ENCODE results near the gene KPNB1. TPM values are rescaled to one million over a fixed set of nuclear protein-coding genes. Genes with fewer than 3 reads are reported as not detected.
A peak's percentile ranks its signal among the peaks of the same experiment; 100 is the strongest.

Gene KPNB1
- total RNA-seq, 2 donors from 2014 or later: 452 to 500 TPM

DNA sequence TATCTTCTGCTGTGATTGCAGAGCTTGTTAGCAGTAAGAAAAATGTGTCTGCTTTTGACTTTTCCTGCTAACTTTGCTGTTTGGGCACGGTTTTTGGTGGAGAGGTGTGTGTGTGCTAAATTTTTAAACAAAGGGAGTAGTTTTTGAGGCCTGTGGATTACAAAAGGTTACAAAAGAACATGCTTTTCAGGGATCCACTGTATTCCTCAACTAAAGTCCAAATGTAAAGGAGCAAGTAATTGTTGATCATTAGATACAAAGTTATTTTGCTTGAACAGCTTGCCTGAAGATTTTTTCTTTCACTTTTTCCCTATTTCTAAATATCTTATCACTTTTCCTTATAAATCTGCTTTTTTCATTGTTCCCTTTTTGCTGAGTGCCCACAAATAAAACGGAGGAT lies 2.0 kb downstream of the KPNB1 start:
- Mint-ChIP-seq H3K4me3 (peak overlapping the region; percentile 88), H3K27ac (peak overlapping the region; percentile 82), H3K4me1 (peaks cover 24% of the 10 kb centered on the region), H3K9me3 (no peaks in the 10 kb centered on the region), H3K27me3 (ENCODE audit: insufficient read depth) (no peaks in the 10 kb centered on the region), H3K36me3 (ENCODE audit: low read depth) (peaks cover 53% of the 10 kb centered on the region)
- TF ChIP-seq, protein P1, sequence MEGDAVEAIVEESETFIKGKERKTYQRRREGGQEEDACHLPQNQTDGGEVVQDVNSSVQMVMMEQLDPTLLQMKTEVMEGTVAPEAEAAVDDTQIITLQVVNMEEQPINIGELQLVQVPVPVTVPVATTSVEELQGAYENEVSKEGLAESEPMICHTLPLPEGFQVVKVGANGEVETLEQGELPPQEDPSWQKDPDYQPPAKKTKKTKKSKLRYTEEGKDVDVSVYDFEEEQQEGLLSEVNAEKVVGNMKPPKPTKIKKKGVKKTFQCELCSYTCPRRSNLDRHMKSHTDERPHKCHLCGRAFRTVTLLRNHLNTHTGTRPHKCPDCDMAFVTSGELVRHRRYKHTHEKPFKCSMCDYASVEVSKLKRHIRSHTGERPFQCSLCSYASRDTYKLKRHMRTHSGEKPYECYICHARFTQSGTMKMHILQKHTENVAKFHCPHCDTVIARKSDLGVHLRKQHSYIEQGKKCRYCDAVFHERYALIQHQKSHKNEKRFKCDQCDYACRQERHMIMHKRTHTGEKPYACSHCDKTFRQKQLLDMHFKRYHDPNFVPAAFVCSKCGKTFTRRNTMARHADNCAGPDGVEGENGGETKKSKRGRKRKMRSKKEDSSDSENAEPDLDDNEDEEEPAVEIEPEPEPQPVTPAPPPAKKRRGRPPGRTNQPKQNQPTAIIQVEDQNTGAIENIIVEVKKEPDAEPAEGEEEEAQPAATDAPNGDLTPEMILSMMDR (conservative IDR thresholded peaks at IDR 0.05): no peak
- H3K27ac ChIP-seq (ENCODE audit: low read depth, low read length): no peak overlapping the region
- WGBS, 2 experiments (ENCODE audit: insufficient coverage in 1 of 2, insufficient read length in 1 of 2): 88 to 100% methylated on average over 1 to 2 of the region's 2 CpGs
- H3K4me1 ChIP-seq (ENCODE audit: control insufficient read depth, insufficient read depth, low read length): peaks cover 8% of the 10 kb centered on the region
- DNase-seq: no peak
- H3K36me3 ChIP-seq (ENCODE audit: control insufficient read depth, insufficient read depth, low read length): peaks cover 53% of the 10 kb centered on the region
- no peaks in the 10 kb centered on the region for H3K9me3 ChIP-seq (ENCODE audit: control insufficient read depth, low read length)
- H3K4me3 ChIP-seq (ENCODE audit: low read length): peak overlapping the region; percentile 99
- no peak overlapping the region for H3K9ac ChIP-seq (ENCODE audit: extremely low read depth, low read length, poor library complexity, severe bottlenecking)
- H3K27me3 ChIP-seq (ENCODE audit: control insufficient read depth, insufficient read depth, low read length, poor library complexity, severe bottlenecking): no peaks in the 10 kb centered on the region

DNA sequence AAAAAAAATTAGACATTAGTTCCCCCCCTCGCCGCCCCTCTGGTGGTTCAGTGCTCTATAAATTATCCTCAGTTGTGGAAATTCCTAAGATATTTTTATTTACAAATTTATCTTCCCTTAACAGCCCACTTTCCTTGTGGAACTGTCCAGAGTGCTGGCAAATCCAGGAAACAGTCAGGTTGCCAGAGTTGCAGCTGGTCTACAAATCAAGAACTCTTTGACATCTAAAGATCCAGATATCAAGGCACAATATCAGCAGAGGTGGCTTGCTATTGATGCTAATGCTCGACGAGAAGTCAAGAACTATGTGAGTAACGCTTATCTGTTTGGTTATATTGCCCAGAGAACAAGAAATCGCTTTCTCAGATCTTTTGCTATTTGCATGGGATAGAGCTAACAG lies 2.9 kb downstream of the KPNB1 start:
- Mint-ChIP-seq H3K9me3 (no peaks in the 10 kb centered on the region), H3K27me3 (ENCODE audit: insufficient read depth) (no peaks in the 10 kb centered on the region), H3K36me3 (ENCODE audit: low read depth) (peaks cover 62% of the 10 kb centered on the region), H3K27ac (peak overlapping the region; percentile 74), H3K4me3 (peak overlapping the region; percentile 88), H3K4me1 (peaks cover 24% of the 10 kb centered on the region)
- 90 to 94% methylated on average over 4 to 6 of the region's 6 CpGs for WGBS, 2 experiments (ENCODE audit: insufficient coverage in 1 of 2, insufficient read length in 1 of 2)
- DNase-seq: peak; percentile 64
- no peak overlapping the region for H3K9ac ChIP-seq (ENCODE audit: extremely low read depth, low read length, poor library complexity, severe bottlenecking)
- TF ChIP-seq, protein P1 (conservative IDR thresholded peaks at IDR 0.05): no peak
- H3K9me3 ChIP-seq (ENCODE audit: control insufficient read depth, low read length): no peaks in the 10 kb centered on the region
- peaks cover 62% of the 10 kb centered on the region for H3K36me3 ChIP-seq (ENCODE audit: control insufficient read depth, insufficient read depth, low read length)
- no peak overlapping the region for H3K27ac ChIP-seq (ENCODE audit: low read depth, low read length)
- H3K4me1 ChIP-seq (ENCODE audit: control insufficient read depth, insufficient read depth, low read length): peaks cover 8% of the 10 kb centered on the region
- no peaks in the 10 kb centered on the region for H3K27me3 ChIP-seq (ENCODE audit: control insufficient read depth, insufficient read depth, low read length, poor library complexity, severe bottlenecking)
- peak overlapping the region; percentile 99 for H3K4me3 ChIP-seq (ENCODE audit: low read length)

DNA sequence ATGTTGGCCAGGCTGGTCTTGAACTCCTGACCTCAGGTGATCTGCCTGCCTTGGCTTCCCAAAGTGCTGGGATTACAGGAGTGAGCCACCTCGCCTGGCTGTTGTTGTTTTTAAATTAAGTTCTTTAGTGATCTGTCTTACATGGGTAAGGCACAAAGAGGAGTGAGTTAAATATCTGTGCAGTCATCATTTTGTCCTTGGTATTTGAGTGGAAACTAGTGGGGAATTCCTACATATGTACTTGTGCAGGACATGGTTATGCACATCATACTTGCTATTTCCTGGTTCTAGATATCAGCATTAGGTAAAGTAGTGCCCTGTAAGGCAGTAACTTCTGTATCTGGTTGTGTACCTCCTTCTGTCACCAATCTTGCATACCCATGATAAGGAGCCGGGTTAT lies 3.7 kb downstream of the KPNB1 start:
- H3K9ac ChIP-seq (ENCODE audit: extremely low read depth, low read length, poor library complexity, severe bottlenecking): no peak overlapping the region
- WGBS, 2 experiments (ENCODE audit: insufficient coverage in 1 of 2, insufficient read length in 1 of 2): 67% methylated on average over 2 of the region's 2 CpGs; no CpG with 5 or more reads in 1 of the 2 experiments
- no peaks in the 10 kb centered on the region for H3K27me3 Mint-ChIP-seq (ENCODE audit: insufficient read depth)
- H3K9me3 ChIP-seq (ENCODE audit: control insufficient read depth, low read length): no peaks in the 10 kb centered on the region
- H3K36me3 ChIP-seq (ENCODE audit: control insufficient read depth, insufficient read depth, low read length): peaks cover 71% of the 10 kb centered on the region
- peaks cover 8% of the 10 kb centered on the region for H3K4me1 ChIP-seq (ENCODE audit: control insufficient read depth, insufficient read depth, low read length)
- no peaks in the 10 kb centered on the region for H3K27me3 ChIP-seq (ENCODE audit: control insufficient read depth, insufficient read depth, low read length, poor library complexity, severe bottlenecking)
- peaks cover 69% of the 10 kb centered on the region for H3K36me3 Mint-ChIP-seq (ENCODE audit: low read depth)
- no peak overlapping the region for H3K27ac Mint-ChIP-seq
- H3K27ac ChIP-seq (ENCODE audit: low read depth, low read length): no peak overlapping the region
- no peak for DNase-seq
- no peak overlapping the region for H3K4me3 Mint-ChIP-seq
- TF ChIP-seq, protein P1 (conservative IDR thresholded peaks at IDR 0.05): no peak
- H3K9me3 Mint-ChIP-seq: no peaks in the 10 kb centered on the region
- H3K4me1 Mint-ChIP-seq: peaks cover 24% of the 10 kb centered on the region
- H3K4me3 ChIP-seq (ENCODE audit: low read length): peak overlapping the region; percentile 44
